Raji (cell line): Measurements from ENCODE around the gene B3GALT5.

Experiments used
- POLR2A ChIP-seq: IDR thresholded peaks from 2 replicates; pipeline ENCODE4 v1.6.1; 2011; ENCODE audit warnings: low read depth, low read length, control low read depth; ENCODE audit not compliant: insufficient read depth

B3GALT5 gene

GRCh38 chr21:39667353-39667891 is 54.7 kb downstream of the B3GALT5 start:
- TF ChIP-seq POLR2A, result no peak

- no peak for TF ChIP-seq POLR2A
Observed at GRCh38 chr21:39668369-39668768, 55.6 kb downstream of the B3GALT5 start.

- TF ChIP-seq POLR2A, result no peak
Observed at GRCh38 chr21:39669485-39669884, 56.7 kb downstream of the B3GALT5 start.

GRCh38 chr21:39669976-39670661 is 57.4 kb downstream of the B3GALT5 start:
- no peak for TF ChIP-seq POLR2A

- TF ChIP-seq POLR2A, result no peak
Observed at GRCh38 chr21:39670701-39671100, 58.0 kb downstream of the B3GALT5 start.

GRCh38 chr21:39671986-39672385 is 59.2 kb downstream of the B3GALT5 start:
- no peak for TF ChIP-seq POLR2A

GRCh38 chr21:39673163-39673562 is 60.4 kb downstream of the B3GALT5 start:
- TF ChIP-seq POLR2A, result no peak

- TF ChIP-seq POLR2A, result no peak
Observed at GRCh38 chr21:39673736-39674135, 61.0 kb downstream of the B3GALT5 start.

GRCh38 chr21:39674801-39675200 is 62.1 kb downstream of the B3GALT5 start:
- TF ChIP-seq POLR2A, result no peak

GRCh38 chr21:39675590-39675989 is 62.9 kb downstream of the B3GALT5 start:
- no peak for TF ChIP-seq POLR2A

- TF ChIP-seq POLR2A, result no peak
Observed at GRCh38 chr21:39675993-39676661, 63.4 kb downstream of the B3GALT5 start.

- no peak for TF ChIP-seq POLR2A
Observed at GRCh38 chr21:39680216-39680615, 67.5 kb downstream of the B3GALT5 start.

GRCh38 chr21:39681257-39681656 is 68.5 kb downstream of the B3GALT5 start:
- TF ChIP-seq POLR2A, result no peak

- TF ChIP-seq POLR2A, result no peak
Observed at GRCh38 chr21:39681845-39682244, 69.1 kb downstream of the B3GALT5 start.

GRCh38 chr21:39685236-39685635 is 72.5 kb downstream of the B3GALT5 start:
- no peak for TF ChIP-seq POLR2A

GRCh38 chr21:39685991-39686390 is 73.3 kb downstream of the B3GALT5 start:
- TF ChIP-seq POLR2A, result no peak
